H1 (cell line): ENCODE results near the gene DTX4. TPM values are rescaled to one million over a fixed set of nuclear protein-coding genes. Genes with fewer than 3 reads are reported as not detected.
A peak's percentile ranks its signal among the peaks of the same experiment; 100 is the strongest.

ENCODE experiments used
- CTCF ChIA-PET: fragments of 300-600 bp; sonication (Branson Sonifier 250); formaldehyde crosslinking; loops from one replicate; lab custom pipeline; 2021; ENCODE audit not compliant: partially characterized antibody; lab: Charles Lee
- POLR2A ChIA-PET: fragments of 300-600 bp; sonication (Branson Sonifier 250); formaldehyde crosslinking; loops from one replicate; lab custom pipeline; 2021; ENCODE audit warnings: inconsistent platforms; ENCODE audit not compliant: partially characterized antibody; lab: Charles Lee
- DNase-seq, 2 experiments: peaks; one replicate each; pipeline versions ENCODE4 v3.0.0 to v3.0.0-alpha.2; 2010 to 2022; ENCODE audit warnings: low spot score in 2 of 2, low read depth in 1 of 2, mixed read lengths in 1 of 2
- FAIRE-seq: peaks from 2 replicates; lab custom pipeline; 2011; peaks lifted over from hg19 to GRCh38; lab: Jason Lieb, UNC
- H2AFZ ChIP-seq: 2 replicates; pipeline ENCODE4 v1.8.1; 2012; ENCODE audit warnings: low read length, inconsistent platforms
- H2AK5ac ChIP-seq: 2 replicates; pipeline ENCODE4 v1.6.1; 2013; ENCODE audit warnings: low read depth, low read length
- H2BK120ac ChIP-seq: replicated peaks from 2 replicates; pipeline ENCODE3; 2013; ENCODE audit warnings: low read depth, low read length, inconsistent platforms
- H2BK12ac ChIP-seq: 2 replicates; pipeline ENCODE4 v1.6.1; 2013; ENCODE audit warnings: low read depth, low read length
- H2BK15ac ChIP-seq: 2 replicates; pipeline ENCODE4 v1.6.1; 2013; ENCODE audit warnings: low read length
- H2BK20ac ChIP-seq: 2 replicates; pipeline ENCODE4 v1.6.1; 2013; ENCODE audit warnings: low read length
- H2BK5ac ChIP-seq: 2 replicates; pipeline ENCODE4 v1.6.1; 2013; ENCODE audit warnings: low read depth, low read length
- H3K14ac ChIP-seq: 2 replicates; pipeline ENCODE4 v1.6.1; 2013; ENCODE audit warnings: inconsistent platforms; ENCODE audit not compliant: insufficient read length
- H3K18ac ChIP-seq: 2 replicates; pipeline ENCODE4 v1.6.1; 2013; ENCODE audit warnings: low read length; ENCODE audit errors: extremely low read depth
- H3K23ac ChIP-seq: 2 replicates; pipeline ENCODE4 v1.6.1; 2013; ENCODE audit warnings: inconsistent platforms; ENCODE audit not compliant: insufficient read length
- H3K23me2 ChIP-seq: 2 replicates; pipeline ENCODE4 v1.6.1; 2013; ENCODE audit warnings: low read depth, low read length
- H3K27ac ChIP-seq: 2 replicates; pipeline ENCODE4 v1.6.1; 2011; ENCODE audit warnings: low read depth, low read length, inconsistent platforms
- H3K27me3 ChIP-seq, 4 experiments: replicated peaks in 1 of 4; 1 replicate in 1 of 4; 2 replicates in 3 of 4; pipeline versions ENCODE4 v1.6.1 to v1.8.1; 2011 to 2013; ENCODE audit warnings: low read length in 3 of 4, mild to moderate bottlenecking in 3 of 4, inconsistent platforms in 2 of 4, mixed read lengths in 2 of 4, moderate library complexity in 1 of 4; ENCODE audit not compliant: control insufficient read depth in 3 of 4, insufficient read depth in 3 of 4; ENCODE audit errors: extremely low read depth in 1 of 4
- H3K36me3 ChIP-seq, 4 experiments: 2 replicates each; pipeline versions ENCODE4 v1.6.1 to v1.8.1; 2011 to 2013; ENCODE audit warnings: mild to moderate bottlenecking in 4 of 4, low read length in 3 of 4, moderate library complexity in 2 of 4, control low read depth in 1 of 4, inconsistent platforms in 1 of 4; ENCODE audit not compliant: insufficient read depth in 4 of 4, control insufficient read depth in 2 of 4
- H3K4ac ChIP-seq: replicated peaks from 2 replicates; pipeline ENCODE3; 2013; ENCODE audit warnings: low read length, low read depth, mixed read lengths, inconsistent platforms; ENCODE audit not compliant: insufficient read length
- H3K4me1 ChIP-seq, 4 experiments: replicated peaks in 1 of 4; 1 replicate in 1 of 4; 2 replicates in 3 of 4; pipeline versions ENCODE4 v1.6.1 to v1.8.1; 2011 to 2013; ENCODE audit warnings: low read length in 3 of 4, inconsistent platforms in 2 of 4, mixed read lengths in 1 of 4; ENCODE audit not compliant: insufficient read depth in 4 of 4, control insufficient read depth in 3 of 4
- H3K4me2 ChIP-seq, 2 experiments: 2 replicates each; pipeline versions ENCODE4 v1.6.1 to v1.8.1; 2011 to 2013; ENCODE audit warnings: low read depth in 2 of 2, low read length in 2 of 2, control low read depth in 1 of 2, inconsistent platforms in 1 of 2, mild to moderate bottlenecking in 1 of 2; ENCODE audit not compliant: insufficient read depth in 1 of 2
- H3K4me3 ChIP-seq, 4 experiments: fragments of 200-600, 300-600 bp in 1 of 4; sonication (generic), shearing (Covaris generic), sonication (Bioruptor Twin) in 1 of 4; 2 replicates each; pipeline versions ENCODE4 v1.5.1 to v1.8.1; 2011 to 2016; ENCODE audit warnings: low read length in 4 of 4, low read depth in 3 of 4, control low read depth in 2 of 4, inconsistent platforms in 2 of 4, mild to moderate bottlenecking in 2 of 4, mixed read lengths in 1 of 4, moderate library complexity in 1 of 4; ENCODE audit not compliant: insufficient read depth in 2 of 4; ENCODE audit errors: extremely low read depth in 1 of 4
- H3K56ac ChIP-seq: replicated peaks from 2 replicates; pipeline ENCODE3; 2013; ENCODE audit warnings: low read depth, mild to moderate bottlenecking, mixed read lengths, low read length, inconsistent platforms; ENCODE audit not compliant: insufficient read length
- H3K79me1 ChIP-seq: 2 replicates; pipeline ENCODE4 v1.6.1; 2013; ENCODE audit warnings: low read depth, low read length, control low read depth
- H3K79me2 ChIP-seq, 2 experiments: 2 replicates each; pipeline versions ENCODE4 v1.6.1 to v1.8.1; 2012 to 2013; ENCODE audit warnings: low read length in 2 of 2, mild to moderate bottlenecking in 2 of 2, inconsistent platforms in 1 of 2; ENCODE audit not compliant: insufficient read depth in 2 of 2, control insufficient read depth in 1 of 2
- H3K9ac ChIP-seq, 4 experiments: replicated peaks in 1 of 4; 1 replicate in 1 of 4; 2 replicates in 3 of 4; pipeline versions ENCODE4 v1.6.1 to v1.8.1; 2011 to 2013; ENCODE audit warnings: low read depth in 3 of 4, low read length in 3 of 4, control low read depth in 2 of 4, mild to moderate bottlenecking in 2 of 4, moderate library complexity in 2 of 4, inconsistent platforms in 1 of 4; ENCODE audit errors: extremely low read depth in 1 of 4
- H3K9me3 ChIP-seq, 2 experiments: 2 replicates each; pipeline versions ENCODE4 v1.6.1 to v1.8.1; 2012 to 2013; ENCODE audit warnings: mild to moderate bottlenecking in 2 of 2, moderate library complexity in 2 of 2, control low read depth in 1 of 2, inconsistent platforms in 1 of 2, low read depth in 1 of 2, low read length in 1 of 2, mixed read lengths in 1 of 2; ENCODE audit not compliant: insufficient read depth in 2 of 2
- H4K20me1 ChIP-seq, 2 experiments: replicated peaks in 1 of 2; 2 replicates each; pipeline versions ENCODE3 to v1.8.1; 2011 to 2013; ENCODE audit warnings: inconsistent platforms in 2 of 2, low read length in 2 of 2, mild to moderate bottlenecking in 1 of 2; ENCODE audit not compliant: insufficient read depth in 2 of 2, control insufficient read depth in 1 of 2
- H4K5ac ChIP-seq: 2 replicates; pipeline ENCODE4 v1.6.1; 2013; ENCODE audit warnings: low read length, low read depth, mixed read lengths, inconsistent platforms; ENCODE audit not compliant: insufficient read length
- H4K8ac ChIP-seq: 2 replicates; pipeline ENCODE4 v1.8.0; 2013; ENCODE audit warnings: mild to moderate bottlenecking, moderate library complexity, low read length, inconsistent platforms; ENCODE audit not compliant: insufficient read depth; ENCODE audit errors: extremely low read depth
- H4K91ac ChIP-seq: replicated peaks from 2 replicates; pipeline ENCODE3; 2013; ENCODE audit warnings: low read length, mixed read lengths, inconsistent platforms; ENCODE audit not compliant: insufficient read length
- HDAC2 ChIP-seq, 2 experiments: fragments of 300-600 bp in 1 of 2; sonication (generic) in 1 of 2; IDR thresholded peaks; 2 replicates each; pipeline ENCODE4 v1.6.1; 2011 to 2012; ENCODE audit warnings: low read depth in 2 of 2, low read length in 2 of 2, mild to moderate bottlenecking in 2 of 2, moderate library complexity in 2 of 2, borderline replicate concordance in 1 of 2, inconsistent platforms in 1 of 2
- RBBP5 ChIP-seq: IDR thresholded peaks from 2 replicates; pipeline ENCODE4 v1.7.1; 2012; ENCODE audit warnings: low read depth, mild to moderate bottlenecking, inconsistent platforms, low read length, moderate library complexity, borderline replicate concordance
- RNF2 ChIP-seq: fragments of 200-900, 300-1000 bp; sonication (generic); IDR thresholded peaks from 2 replicates; pipeline ENCODE4 v1.7.1; 2016; ENCODE audit warnings: borderline replicate concordance, low read depth, mild to moderate bottlenecking, antibody characterized with exemption, low read length; ENCODE audit not compliant: poor library complexity, severe bottlenecking; ENCODE audit errors: missing control alignments
- SIRT6 ChIP-seq: IDR thresholded peaks from one replicate; pipeline ENCODE4 v1.7.1; 2012; ENCODE audit warnings: low read length, inconsistent platforms
- SP4 ChIP-seq: IDR thresholded peaks from 2 replicates; pipeline ENCODE4 v1.6.1; 2012; ENCODE audit warnings: low read length, inconsistent platforms
- USF2 ChIP-seq: IDR thresholded peaks from 2 replicates; pipeline ENCODE4 v1.6.1; 2011; ENCODE audit warnings: low read length, improper control_type of control experiment
- ZNF274 ChIP-seq: IDR thresholded peaks from 2 replicates; pipeline ENCODE4 v1.7.0; 2012; ENCODE audit warnings: low read length, borderline replicate concordance; ENCODE audit errors: extremely low read depth
- WGBS, 2 experiments: shearing (Covaris generic) in 1 of 2; methylation state at CpG; one replicate each; pipeline versions ENCODE4 v1.1.6 to v1.1.7; 2013 to 2015; ENCODE audit warnings: low lambda C conversion rate in 2 of 2, mixed read lengths in 2 of 2, inconsistent platforms in 1 of 2, low coverage in 1 of 2, missing lambda C conversion rate in 1 of 2; ENCODE audit not compliant: insufficient replicate concordance in 2 of 2, insufficient coverage in 1 of 2, insufficient read length in 1 of 2; ENCODE audit errors: extremely low coverage in 1 of 2, missing lambda C conversion rate in 1 of 2; 5-methylcytosine and 5-hydroxymethylcytosine counted together
- polyA plus RNA-seq, 7 experiments: library from polyadenylated mRNA; depleted of rRNA in 3 of 7; stranded (reverse) in 5 of 7; unstranded in 2 of 7; fragments of >200 nt in 5 of 7; fragments of 200-250 nt in 2 of 7; gene quantifications; 1 replicate in 5 of 7; 2 replicates in 1 of 7; 4 replicates in 1 of 7; pipeline versions ENCODE4 v1.2.1 to v1.2.3, GENCODE V29; 2011 to 2013; ENCODE audit warnings: missing spikeins in 2 of 7, mixed read lengths in 2 of 7
- total RNA-seq: library from RNA; stranded (reverse); fragmentation: NEBNext Ultra II Directional; extraction: Animal tissue kit (Norgen Biotek cat#: 25700); gene quantifications from 2 replicates; pipeline ENCODE4 v1.2.1, GENCODE V29; 2021

The DTX4 gene
- total and polyA plus RNA-seq, 2 of the 8 experiments (the other 6 are each of a cell fraction or from before 2014, with no cell fraction given): 5.1 to 18.8 TPM

- H2BK5ac ChIP-seq: 0 out of 2 replicates have a peak overlapping the region, but pooled peaks have one; percentile 66
- peaks cover 0 to 11% (median 4%) of the 10 kb centered on the region in 4 experiments; a peak in 6 of 8 replicates for H3K36me3 ChIP-seq
- DNase-seq: no peak
- no peak overlapping the region for H4K5ac ChIP-seq
- no peak for FAIRE-seq
- no peaks in the 10 kb centered on the region; a peak in 1 of 7 replicates for H3K27me3 ChIP-seq
- no peak overlapping the region for H2AK5ac ChIP-seq
- H3K4ac ChIP-seq: no peak overlapping the region
- no peak overlapping the region for H3K23ac ChIP-seq
- H3K27ac ChIP-seq: no peak overlapping the region
- no peak overlapping the region for H3K56ac ChIP-seq
- H3K9ac ChIP-seq: peak overlapping the region in 1 of 4 experiments; percentile 60; a peak in 1 of 7 replicates
- no peak overlapping the region for H2AFZ ChIP-seq
- H3K4me1 ChIP-seq: peaks cover 0 to 8% (median 0%) of the 10 kb centered on the region in 4 experiments; a peak in 4 of 7 replicates
- H3K79me1 ChIP-seq: no peaks in the 10 kb centered on the region
- H3K4me3 ChIP-seq: peak overlapping the region; percentile 37 to 75 (median 48); a peak in 7 of 8 replicates
- 69% methylated on average over 4 of the region's 4 CpGs; no CpG with 5 or more reads in 1 of the 2 experiments for WGBS, 2 experiments
- H2BK15ac ChIP-seq: no peak overlapping the region
- H2BK120ac ChIP-seq: no peak overlapping the region
- peak overlapping the region; percentile 54 to 69 for H3K4me2 ChIP-seq
- TF ChIP-seq RBBP5: no peak
- no peak for TF ChIP-seq RNF2
- TF ChIP-seq SP4: no peak
- TF ChIP-seq ZNF274: no peak
- no peak for TF ChIP-seq USF2
- no peak for TF ChIP-seq HDAC2 (IDR thresholded peaks at IDR 0.05; ENCODE audit: borderline replicate concordance in 1 of 2, low read depth in 2 of 2, low read length in 2 of 2)
- TF ChIP-seq SIRT6: no peak
- TF ChIP-seq, all 59 proteins: peak for 0
- no peaks in the 10 kb centered on the region for H3K9me3 ChIP-seq
- no peak overlapping the region for H3K14ac ChIP-seq
- ChIA-PET POLR2A (interaction anchor here (0.7 to 2.2 kb wide), 6 partner anchors 12 to 240 kb away, joined by 3 to 15 read pairs (median 6); partner anchors contain the start of gene DTX4), CTCF (interaction anchor here (0.6 to 6.1 kb wide), 7 partner anchors 11 to 246 kb away, joined by 3 to 65 read pairs (median 4); no protein-coding TSS in a partner anchor)
- peaks cover 6% of the 10 kb centered on the region; the same call in 1 of the 2 replicates for H3K23me2 ChIP-seq
- no peak overlapping the region for H2BK12ac ChIP-seq
- no peak overlapping the region for H4K8ac ChIP-seq
- no peak overlapping the region for H2BK20ac ChIP-seq
- H4K20me1 ChIP-seq: peaks cover 2 to 3% of the 10 kb centered on the region in 2 experiments
- no peak overlapping the region for H3K18ac ChIP-seq
- peaks cover 0 to 10% of the 10 kb centered on the region in 2 experiments; a peak in 2 of 4 replicates for H3K79me2 ChIP-seq
- H4K91ac ChIP-seq: no peak overlapping the region
Observed at GRCh38 chr11:59145534-59145933, 26.4 kb upstream of the DTX4 start.
